GM21717 (cell line): ENCODE measurements around the gene MMP17.
"Not testable (repeated sequence)": the region's sequence is repeated elsewhere in the genome, so short reads cannot be mapped to it uniquely, and the experiment has no call there.

Experiments used
- ATAC-seq: cut with Tn5 transposase; IDR thresholded peaks from one replicate; pipeline ENCODE4 v1.9.1; 2021; ENCODE audit warnings: mild to moderate bottlenecking, moderate library complexity; ENCODE audit not compliant: unreplicated experiment

MMP17 gene

DNA sequence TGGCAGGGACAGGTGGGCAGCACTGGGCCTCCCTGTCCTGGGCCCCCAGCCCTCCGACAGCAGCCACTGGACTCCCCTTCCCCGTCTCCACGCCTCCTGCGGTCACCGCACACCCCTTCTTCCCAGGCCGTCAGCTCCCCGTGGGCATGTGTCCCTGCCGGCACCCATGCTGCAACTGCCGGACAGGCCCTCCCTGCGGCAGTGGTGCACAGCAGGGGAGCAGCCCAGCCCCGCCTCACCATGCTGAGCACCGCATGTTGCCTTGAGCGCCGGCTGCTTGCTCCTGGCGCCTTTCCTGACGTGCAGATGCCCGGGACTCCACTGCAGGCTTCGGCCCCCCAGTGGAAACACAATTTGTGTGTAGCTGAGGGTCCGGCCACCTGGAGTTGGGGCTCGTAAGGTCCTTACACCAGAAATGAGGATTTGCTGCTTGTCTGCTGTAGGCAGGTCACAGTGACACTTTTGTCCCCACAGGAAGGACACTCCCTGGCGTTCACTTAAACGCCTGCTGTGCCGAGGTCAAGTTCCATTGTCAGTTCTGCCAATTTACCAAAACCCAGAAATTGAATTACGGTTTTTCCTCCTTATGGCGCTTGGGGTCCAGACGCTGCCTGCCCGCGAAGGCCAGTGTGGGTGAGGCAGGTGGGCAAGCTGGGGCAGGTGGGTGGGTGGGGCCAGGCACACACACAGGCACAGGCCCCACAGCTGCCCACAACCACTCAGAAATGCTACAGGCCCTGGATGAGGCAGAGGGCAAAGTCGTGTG lies 28.2 kb upstream of the MMP17 start:
- no peak for ATAC-seq

DNA sequence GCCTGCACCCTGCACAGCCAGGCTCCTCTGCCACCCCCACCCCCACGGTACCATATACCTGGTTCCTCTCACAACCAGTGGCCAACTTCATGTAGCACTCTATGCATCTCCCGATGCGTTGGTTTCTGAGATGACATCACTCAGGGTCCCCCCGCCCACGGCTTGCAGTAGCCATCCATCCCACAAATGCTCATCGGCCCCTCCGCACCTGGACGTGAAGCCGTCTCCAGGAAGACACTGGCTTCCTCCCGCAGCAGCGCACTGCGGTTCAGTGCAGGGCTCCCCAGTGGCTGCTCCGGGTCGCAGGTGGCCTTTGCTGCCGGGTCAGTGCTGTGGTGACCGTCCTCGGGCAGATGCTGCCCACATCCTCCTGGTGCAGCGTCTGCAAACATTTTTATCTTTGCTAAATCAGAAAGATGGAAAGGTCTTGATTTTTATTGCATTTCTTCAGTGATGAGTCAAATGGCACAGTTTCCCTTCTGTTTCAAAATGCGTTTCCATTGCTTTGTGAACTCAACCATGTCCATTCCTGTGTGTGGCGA lies 27.5 kb upstream of the MMP17 start:
- no peak for ATAC-seq

DNA sequence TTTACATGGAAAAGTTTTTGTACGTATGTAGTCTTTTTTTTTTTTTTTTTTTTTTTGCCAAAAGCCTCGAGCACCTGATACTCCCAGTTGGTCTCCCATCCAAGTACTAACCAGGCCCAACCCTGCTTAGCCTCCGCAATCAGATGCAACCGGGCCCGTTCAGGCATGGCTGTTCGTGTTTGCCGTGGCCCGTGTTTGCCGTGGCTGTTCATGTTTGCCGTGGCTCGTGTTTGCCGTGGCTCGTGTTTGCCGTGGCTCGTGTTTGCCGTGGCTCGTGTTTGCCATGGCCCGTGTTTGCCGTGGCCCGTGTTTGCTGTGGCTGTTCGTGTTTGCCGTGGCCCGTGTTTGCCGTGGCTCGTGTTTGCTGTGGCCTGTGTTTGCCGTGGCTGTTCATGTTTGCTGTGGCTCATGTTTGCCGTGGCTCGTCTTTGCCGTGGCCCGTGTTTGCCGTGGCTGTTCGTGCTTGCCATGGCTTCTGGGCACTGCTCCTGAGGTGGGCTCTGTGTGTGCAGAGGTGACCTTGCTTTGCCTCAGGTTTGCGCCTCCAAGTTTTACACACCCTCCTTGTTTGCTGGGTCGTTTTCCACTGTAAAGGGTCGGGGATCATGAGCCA lies 26.8 kb upstream of the MMP17 start:
- no peak for ATAC-seq

GRCh38 chr12:131803961-131804521 lies 24.2 kb upstream of the MMP17 start:
- no peak for ATAC-seq

- ATAC-seq: no peak
These were observed 22.8 kb upstream of the MMP17 start for GRCh38 chr12:131805421-131805820.

GRCh38 chr12:131806674-131807073 lies 21.5 kb upstream of the MMP17 start:
- no peak for ATAC-seq

GRCh38 chr12:131808744-131809371 lies 19.3 kb upstream of the MMP17 start:
- no peak for ATAC-seq

- not testable (repeated sequence) for ATAC-seq
These were observed 18.5 kb upstream of the MMP17 start for GRCh38 chr12:131809476-131810254.

DNA sequence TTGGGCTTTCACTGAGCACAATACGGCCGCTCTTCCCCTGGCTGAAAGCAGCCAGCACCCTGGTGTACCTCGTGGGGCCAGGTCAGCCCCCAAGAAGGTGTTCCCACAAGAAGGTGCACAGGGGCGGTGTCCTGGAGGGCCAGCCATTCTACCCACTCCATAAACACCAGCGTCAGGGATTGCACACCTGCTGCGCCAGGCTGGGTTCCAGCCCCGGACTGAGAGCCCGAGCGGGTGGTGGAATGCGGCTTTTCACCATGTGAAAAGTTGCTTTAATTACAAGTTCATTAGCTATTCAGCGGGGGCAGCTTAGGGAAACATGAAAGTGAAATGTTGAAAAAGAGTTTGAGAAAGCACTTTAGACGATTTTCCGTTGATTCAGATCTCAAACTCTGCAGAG lies 17.5 kb upstream of the MMP17 start:
- no peak for ATAC-seq

DNA sequence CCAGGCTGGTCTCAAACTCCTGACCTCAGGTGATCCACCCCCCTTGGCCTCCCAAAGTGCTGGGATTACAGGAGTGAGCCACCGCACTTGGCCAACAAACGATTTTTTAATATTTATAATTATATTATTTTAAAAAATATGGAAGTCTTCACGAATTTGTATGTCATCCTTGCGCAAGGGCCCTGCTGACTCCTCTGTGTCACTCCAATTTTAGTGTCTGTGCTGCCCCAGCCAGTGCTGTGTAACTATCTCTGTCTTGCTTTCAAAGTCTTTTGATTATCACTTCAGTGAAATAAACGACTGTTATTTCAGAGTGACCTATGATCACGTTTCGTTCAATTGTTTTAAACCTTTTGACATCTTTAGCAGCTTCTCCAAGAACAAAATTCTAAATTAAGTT lies 13.1 kb upstream of the MMP17 start:
- no peak for ATAC-seq

DNA sequence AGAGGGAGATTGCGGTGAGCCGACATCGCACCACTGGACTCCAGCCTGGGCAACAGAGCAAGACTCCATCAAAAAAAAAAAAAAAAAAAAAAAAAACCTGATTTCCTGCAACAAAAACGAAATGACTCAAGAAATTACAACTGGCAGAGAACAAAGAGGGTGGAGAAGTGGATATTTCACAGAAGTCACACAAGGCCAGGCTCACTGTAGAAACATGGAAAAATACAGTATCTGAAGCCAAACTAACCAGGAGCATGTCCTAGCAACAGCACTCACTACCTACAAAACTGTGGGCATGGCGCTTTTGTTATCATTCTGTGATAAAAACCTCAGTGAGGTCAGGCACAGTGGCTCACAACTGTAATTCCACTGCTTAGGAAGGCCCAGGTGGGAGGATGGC lies 11.7 kb upstream of the MMP17 start:
- no peak for ATAC-seq

DNA sequence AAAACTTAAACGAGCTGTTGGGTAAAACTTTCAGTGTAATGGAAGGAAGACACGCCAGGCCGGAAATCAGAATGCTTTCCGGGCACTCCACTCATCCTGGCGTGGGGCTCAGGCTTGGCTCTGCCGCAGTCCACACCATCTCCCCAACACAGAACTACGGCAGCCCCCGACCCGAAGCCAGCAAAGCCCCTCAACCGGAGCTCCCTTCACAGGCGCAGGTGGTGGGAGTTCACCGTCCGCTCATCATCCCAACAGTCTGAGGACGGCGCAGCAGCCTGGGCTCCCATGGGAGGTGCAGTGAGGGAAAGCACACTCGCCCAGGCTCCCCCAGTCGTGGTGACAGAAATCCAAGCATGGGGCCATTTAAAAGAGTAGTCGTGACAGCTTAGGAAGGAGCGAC lies 11.0 kb upstream of the MMP17 start:
- ATAC-seq: no peak

DNA sequence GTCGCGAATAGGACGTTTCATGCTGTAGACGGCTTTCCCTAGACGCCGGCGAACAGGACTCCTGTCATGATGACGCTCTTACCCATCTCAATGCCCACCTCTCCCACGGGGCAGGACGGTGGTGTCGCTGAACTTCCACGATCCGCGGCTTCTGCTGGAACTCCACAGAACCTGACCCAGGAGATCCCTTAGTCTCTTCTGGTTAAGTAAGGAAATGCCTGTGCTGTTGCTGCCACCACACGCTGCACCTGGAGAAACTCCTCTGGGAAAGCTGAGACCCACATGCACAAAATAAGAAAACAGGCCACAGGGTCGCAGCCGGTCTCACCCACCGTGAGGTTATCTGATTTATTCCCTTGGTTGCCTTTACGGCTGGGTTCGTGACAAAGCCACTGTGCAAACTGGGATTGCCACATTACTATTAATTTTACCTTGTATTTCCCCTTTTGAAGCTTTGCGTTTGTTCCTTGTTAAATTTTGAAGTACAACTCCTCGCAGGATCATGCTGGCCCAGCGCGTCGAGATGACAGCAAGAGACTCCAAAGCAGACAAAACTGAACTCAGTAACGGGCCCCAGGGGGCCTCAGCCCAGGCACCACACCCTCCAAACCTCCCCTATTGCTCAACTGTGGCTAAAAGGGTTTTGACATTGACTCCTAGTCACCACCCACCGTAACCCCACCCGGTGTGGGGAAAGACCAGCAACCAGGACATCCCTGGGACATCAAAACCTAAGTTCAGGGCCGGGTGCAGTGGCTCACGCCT lies 9.2 kb upstream of the MMP17 start:
- no peak for ATAC-seq

DNA sequence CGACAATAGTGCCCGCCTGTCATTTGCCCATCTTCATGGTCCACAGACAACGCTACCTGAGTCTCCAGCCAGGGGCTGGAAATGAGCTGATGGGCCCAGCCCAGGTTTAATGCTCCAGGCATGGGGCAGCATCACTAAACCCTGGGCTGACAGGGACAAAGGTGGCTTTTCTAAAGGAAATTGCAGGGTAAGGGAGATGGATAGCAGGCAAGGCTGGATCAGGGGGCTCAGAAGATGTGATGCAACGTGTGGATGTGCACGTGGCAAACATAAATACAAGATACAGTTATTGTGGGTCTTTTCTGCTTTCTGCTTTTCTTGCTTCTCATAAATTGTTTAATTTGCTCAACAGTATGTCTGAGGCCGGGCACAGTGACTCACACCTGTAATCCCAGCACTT lies 3.7 kb upstream of the MMP17 start:
- no peak for ATAC-seq

DNA sequence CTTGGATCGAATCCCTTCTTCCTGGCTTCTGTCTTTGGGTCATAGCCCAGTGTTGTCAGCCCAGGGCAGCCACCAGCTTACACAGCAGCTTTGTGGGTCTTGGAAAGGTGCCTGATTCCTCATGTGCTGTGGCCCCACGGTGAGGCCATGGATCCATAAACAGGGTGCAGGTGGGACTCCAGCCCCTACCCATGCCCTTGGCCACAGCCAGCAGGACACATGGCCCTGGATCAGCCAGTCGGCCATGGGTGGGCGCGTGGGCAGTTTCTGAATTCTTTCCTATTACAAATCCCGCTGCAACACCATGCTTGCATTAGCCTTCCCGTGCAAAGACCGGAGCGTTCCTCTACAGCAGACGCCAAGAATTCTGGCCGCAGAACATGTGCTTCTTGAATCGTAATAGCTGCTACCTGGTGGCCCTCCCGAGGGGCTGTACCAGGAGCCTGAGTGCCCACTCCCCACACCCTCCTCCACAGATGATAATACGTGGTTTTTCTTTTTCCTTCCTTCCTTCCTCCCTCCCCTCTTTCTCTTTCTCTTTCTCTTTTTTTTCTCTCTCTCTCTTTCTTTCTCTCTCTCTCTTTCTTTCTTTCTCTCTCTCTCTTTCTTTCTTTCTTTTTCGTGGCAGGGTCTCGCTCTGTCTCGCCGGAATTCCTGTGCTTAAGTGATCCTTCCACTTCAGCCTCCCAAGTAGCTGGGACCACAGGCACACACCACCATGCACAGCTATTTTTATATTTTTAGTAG lies 2.9 kb upstream of the MMP17 start:
- ATAC-seq: no peak

DNA sequence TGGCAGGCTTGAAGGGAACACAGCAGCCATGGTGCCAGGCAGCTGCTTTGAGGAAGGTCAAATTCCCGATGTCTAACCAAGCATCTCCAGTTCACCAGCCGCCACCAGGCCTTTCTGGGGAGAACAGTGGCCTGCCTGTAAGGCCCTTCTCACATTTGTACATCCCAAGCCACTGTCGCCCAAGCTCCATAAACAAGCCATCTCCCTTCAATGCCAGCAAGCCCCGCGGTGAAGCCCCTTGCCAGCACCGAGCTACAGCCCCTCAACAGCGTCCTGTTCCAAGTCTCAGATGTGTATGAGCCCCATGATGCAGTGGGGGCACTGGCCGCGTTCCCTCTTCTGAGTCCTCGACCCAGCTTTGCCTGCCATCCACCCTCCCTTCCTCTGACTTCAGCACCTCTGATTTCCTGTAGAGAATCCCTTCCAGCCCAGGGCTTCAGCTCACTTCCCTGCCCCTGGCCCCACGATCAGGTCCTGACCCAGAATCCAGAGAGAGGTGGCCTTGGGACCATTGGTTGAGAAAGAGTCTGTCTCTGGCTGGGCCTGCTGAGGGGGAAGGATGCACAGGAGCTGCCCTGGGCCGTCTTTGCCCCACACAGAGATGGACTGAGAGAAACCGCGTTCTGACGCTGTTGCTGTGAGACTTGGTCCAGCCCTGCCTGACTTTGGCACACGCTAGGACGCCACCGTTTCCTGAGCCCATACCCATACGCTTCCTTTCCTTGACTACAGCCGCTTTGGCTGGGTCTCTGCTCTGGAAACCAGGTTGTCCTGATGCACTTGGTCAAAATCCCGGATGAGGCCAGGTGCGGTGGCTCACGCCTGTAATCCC lies 1.9 kb upstream of the MMP17 start:
- ATAC-seq: no peak

GRCh38 chr12:131828671-131829355 lies 620 bp downstream of the MMP17 start:
- ATAC-seq: no peak

GRCh38 chr12:131829356-131829747 lies 1.2 kb downstream of the MMP17 start:
- ATAC-seq: no peak
